Endothelial cell of umbilical vein (primary cell): ENCODE measurements around the gene MRGPRD. TPM values are rescaled to one million over a fixed set of nuclear protein-coding genes. Genes with fewer than 3 reads are reported as not detected.

Experiments
- BruUV-seq: library from RNA; stranded (reverse); fragments of 400-500 nt; replicated peaks from 2 replicates; lab custom pipeline; 2021; lab: Mats Ljungman, UMichigan
- CTCF ChIA-PET: fragments of 300-600, 350-600 bp; sonication (Branson Sonifier 250); formaldehyde crosslinking; loops from one replicate; lab custom pipeline; 2021; ENCODE audit warnings: antibody characterized with exemption, inconsistent platforms; lab: Charles Lee
- POLR2A ChIA-PET: fragments of 300-600, 350-600 bp; sonication (Branson Sonifier 250); formaldehyde crosslinking; loops from one replicate; lab custom pipeline; 2021; ENCODE audit warnings: antibody characterized with exemption, inconsistent platforms; lab: Charles Lee
- DNase-seq: peaks from one replicate; pipeline ENCODE4 v3.0.0-alpha.2; 2011; ENCODE audit warnings: low read depth, low spot score
- FAIRE-seq: peaks from 2 replicates; lab custom pipeline; 2011; peaks lifted over from hg19 to GRCh38; lab: Jason Lieb, UNC
- H2AFZ ChIP-seq: 2 replicates; pipeline ENCODE4 v1.6.0; 2012; ENCODE audit warnings: low read depth, low read length, control low read depth, inconsistent platforms
- H3K27ac ChIP-seq: 2 replicates; pipeline ENCODE4 v1.5.1; 2011; ENCODE audit warnings: low read depth, mild to moderate bottlenecking, control low read depth, low read length, moderate library complexity; ENCODE audit not compliant: insufficient read depth
- H3K27me3 ChIP-seq, 2 experiments: 2 replicates each; pipeline versions ENCODE4 v1.6.0 to v1.6.1; 2011; ENCODE audit warnings: low read length in 2 of 2, mixed read lengths in 1 of 2; ENCODE audit not compliant: control insufficient read depth in 2 of 2, insufficient read depth in 2 of 2
- H3K36me3 ChIP-seq, 2 experiments: 2 replicates in 1 of 2; 3 replicates in 1 of 2; pipeline ENCODE4 v1.5.1; 2011; ENCODE audit warnings: low read length in 2 of 2, mild to moderate bottlenecking in 1 of 2, moderate library complexity in 1 of 2; ENCODE audit not compliant: control insufficient read depth in 2 of 2, insufficient read depth in 2 of 2; ENCODE audit errors: extremely low read depth in 1 of 2
- H3K4me1 ChIP-seq: 3 replicates; pipeline ENCODE4 v1.5.1; 2011; ENCODE audit warnings: mild to moderate bottlenecking, low read length; ENCODE audit not compliant: control insufficient read depth, insufficient read depth; ENCODE audit errors: extremely low read depth
- H3K4me2 ChIP-seq: 2 replicates; pipeline ENCODE4 v1.6.1; 2011; ENCODE audit warnings: low read length, control low read depth, mixed read lengths; ENCODE audit not compliant: insufficient read depth
- H3K4me3 ChIP-seq, 3 experiments: fragments of 200-600 bp in 1 of 3; sonication (generic), shearing (Covaris generic) in 1 of 3; replicated peaks in 1 of 3; 2 replicates each; pipeline ENCODE4 v1.5.1; 2011 to 2016; ENCODE audit warnings: control low read depth in 3 of 3, low read length in 3 of 3, mild to moderate bottlenecking in 2 of 3, inconsistent platforms in 1 of 3, low read depth in 1 of 3, moderate library complexity in 1 of 3; ENCODE audit not compliant: insufficient read depth in 1 of 3
- H3K79me2 ChIP-seq: 2 replicates; pipeline ENCODE4 v1.6.0; 2012; ENCODE audit warnings: low read length, inconsistent platforms; ENCODE audit not compliant: control insufficient read depth, insufficient read depth
- H3K9ac ChIP-seq: replicated peaks from 2 replicates; pipeline ENCODE3; 2011; ENCODE audit warnings: low read length, control low read depth; ENCODE audit not compliant: insufficient read depth; ENCODE audit errors: extremely low read depth
- H3K9me1 ChIP-seq: replicated peaks from 3 replicates; pipeline ENCODE4 v1.6.0; 2011; ENCODE audit warnings: mild to moderate bottlenecking, low read length; ENCODE audit not compliant: control insufficient read depth, insufficient read depth; ENCODE audit errors: extremely low read depth
- H3K9me3 ChIP-seq: replicated peaks from 2 replicates; pipeline ENCODE4 v1.5.1; 2012; ENCODE audit warnings: low read length, inconsistent platforms; ENCODE audit not compliant: control insufficient read depth, insufficient read depth
- H4K20me1 ChIP-seq: replicated peaks from 2 replicates; pipeline ENCODE3; 2011; ENCODE audit warnings: mild to moderate bottlenecking, low read length; ENCODE audit not compliant: control insufficient read depth, insufficient read depth; ENCODE audit errors: extremely low read depth
- FOS ChIP-seq: IDR thresholded peaks from 2 replicates; pipeline ENCODE4 v1.6.1; 2011; ENCODE audit warnings: mild to moderate bottlenecking, low read length, moderate library complexity, borderline replicate concordance; ENCODE audit not compliant: insufficient read depth
- GATA2 ChIP-seq: IDR thresholded peaks from 2 replicates; pipeline ENCODE4 v1.7.0; 2011; ENCODE audit warnings: low read depth, mild to moderate bottlenecking, moderate library complexity, mixed read lengths, low read length; ENCODE audit not compliant: insufficient read length, insufficient read depth
- JUN ChIP-seq: IDR thresholded peaks from 2 replicates; pipeline ENCODE4 v1.6.1; 2011; ENCODE audit warnings: borderline replicate concordance, low read depth; ENCODE audit not compliant: insufficient read length, insufficient read depth
- MYC ChIP-seq: IDR thresholded peaks from one replicate; pipeline ENCODE4 v1.6.1; 2011; ENCODE audit warnings: mild to moderate bottlenecking, low read depth, low read length
- POLR2AphosphoS5 ChIP-seq: IDR thresholded peaks from 2 replicates; pipeline ENCODE4 v1.6.1; 2012; ENCODE audit warnings: low read depth, mild to moderate bottlenecking, control low read depth, low read length, moderate library complexity; ENCODE audit not compliant: insufficient read depth
- dilution Hi-C: fragments of 300-500 bp; cut with MboI; formaldehyde crosslinking; loops from one replicate; pipeline ENCODE4 v1.15.0; 2019; ENCODE audit warnings: low sequenced_read_pairs; ENCODE audit not compliant: extremely low pct_ligation_motif_present
- intact Hi-C: fragments of 100-400 bp; cut with micrococcal nuclease; formaldehyde crosslinking; loops from one replicate; pipeline ENCODE4 v1.10.0; 2022
- polyA plus RNA-seq, 4 experiments: library from polyadenylated mRNA; depleted of rRNA in 3 of 4; stranded (reverse) in 3 of 4; unstranded in 1 of 4; fragments of >200 nt; gene quantifications; 2 replicates each; pipeline versions ENCODE4 v1.2.1 to v1.2.3, GENCODE V29; 2011 to 2012; ENCODE audit warnings: missing spikeins in 1 of 4
- total RNA-seq: library from RNA; stranded (reverse); gene quantifications from 2 replicates; pipeline ENCODE4 v1.2.3, GENCODE V29; 2021
- TF ChIP-seq, protein P1 (sequence below): IDR thresholded peaks from 2 replicates; pipeline ENCODE4 v1.6.1; 2011; ENCODE audit not compliant: insufficient read depth, insufficient read length

MRGPRD gene
- total and polyA plus RNA-seq, 2 donors (not counting 3 experiments of a cell fraction or from before 2014, with no cell fraction given) = not detected

- no peak for FAIRE-seq
- no peaks in the 10 kb centered on the region for H3K36me3 ChIP-seq
- no peak overlapping the region for H3K4me3 ChIP-seq
- no peak overlapping the region for H3K27ac ChIP-seq
- dilution Hi-C loops = no loop called here
- H3K27me3 ChIP-seq = no peaks in the 10 kb centered on the region
- TF ChIP-seq FOS = no peak
- no peak for TF ChIP-seq GATA2
- no peak for TF ChIP-seq MYC
- no peak for TF ChIP-seq JUN
- TF ChIP-seq, protein P1, sequence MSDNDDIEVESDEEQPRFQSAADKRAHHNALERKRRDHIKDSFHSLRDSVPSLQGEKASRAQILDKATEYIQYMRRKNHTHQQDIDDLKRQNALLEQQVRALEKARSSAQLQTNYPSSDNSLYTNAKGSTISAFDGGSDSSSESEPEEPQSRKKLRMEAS = no peak
- TF ChIP-seq POLR2AphosphoS5 = no peak
- POLR2A ChIA-PET = no interaction called here
- H3K9me3 ChIP-seq = no peaks in the 10 kb centered on the region
- no peak overlapping the region for H3K4me2 ChIP-seq
- no peaks in the 10 kb centered on the region for H4K20me1 ChIP-seq
- no TSS peak for BruUV-seq
- DNase-seq = no peak
- H3K9ac ChIP-seq = no peak overlapping the region
- peaks cover 4% of the 10 kb centered on the region for H3K4me1 ChIP-seq
- H3K9me1 ChIP-seq = no peaks in the 10 kb centered on the region
- H3K79me2 ChIP-seq = no peaks in the 10 kb centered on the region
- intact Hi-C loops = no loop called here
- no peak overlapping the region for H2AFZ ChIP-seq
- CTCF ChIA-PET = interaction anchor here (1.2 kb wide), 1 partner anchor 41 kb away, joined by 4 read pairs; no protein-coding TSS in a partner anchor
Measured at GRCh38 chr11:69003301-69003865, 22.6 kb upstream of the MRGPRD start.
